GM12878 (cell line): ENCODE data around the gene SNAPC2. TPM values are rescaled to one million over a fixed set of nuclear protein-coding genes. Genes with fewer than 3 reads are reported as not detected.

Experiments used
- ATAC-seq: fragments of 200-7000 bp; cut with Tn5 transposase; 3 replicates; pipeline ENCODE4 v1.9.1; 2020; ENCODE audit warnings: mild to moderate bottlenecking, moderate library complexity
- BruUV-seq: library from RNA; stranded (reverse); fragments of 400-500 nt; replicated peaks from 2 replicates; lab custom pipeline; 2021; lab: Mats Ljungman, UMichigan
- CTCF ChIA-PET: fragments of 300-600 bp; sonication (Branson Sonifier 250); formaldehyde crosslinking; extraction: SDS; loops from one replicate; lab custom pipeline; 2021; ENCODE audit warnings: inconsistent platforms; lab: Yijun Ruan, JAX
- POLR2A ChIA-PET: fragments of 350-600 bp; formaldehyde crosslinking; extraction: SDS; loops from one replicate; lab custom pipeline; 2021; ENCODE audit warnings: inconsistent platforms; lab: Charles Lee
- RAD21 ChIA-PET: fragments of 300-600 bp; sonication (Branson Sonifier 250); formaldehyde crosslinking; loops from one replicate; lab custom pipeline; 2023; ENCODE audit warnings: antibody characterized with exemption; ENCODE audit not compliant: unreplicated experiment; lab: Charles Lee
- SMC1A ChIA-PET: fragments of 300-600 bp; sonication (Branson Sonifier 250); formaldehyde crosslinking; loops from one replicate; lab custom pipeline; 2023; ENCODE audit not compliant: unreplicated experiment, uncharacterized antibody; lab: Charles Lee
- DNase-seq: peaks from one replicate; pipeline ENCODE4 v3.0.0-alpha.2; 2011; ENCODE audit warnings: low read depth, low spot score
- FAIRE-seq: peaks from 3 replicates; lab custom pipeline; 2011; peaks lifted over from hg19 to GRCh38; lab: Jason Lieb, UNC
- H2AFZ ChIP-seq: 2 replicates; pipeline ENCODE4 v1.6.0; 2011; ENCODE audit warnings: low read depth, low read length, control low read depth; ENCODE audit not compliant: control insufficient read depth
- H3K27ac ChIP-seq: 2 replicates; pipeline ENCODE4 v1.5.1; 2011; ENCODE audit warnings: control low read depth; ENCODE audit not compliant: control insufficient read depth, insufficient read depth
- H3K27me3 ChIP-seq, 2 experiments: replicated peaks in 1 of 2; 2 replicates each; pipeline versions ENCODE4 v1.6.0 to v1.6.1; 2011; ENCODE audit warnings: low read length in 1 of 2; ENCODE audit not compliant: control insufficient read depth in 2 of 2, insufficient read depth in 2 of 2
- H3K36me3 ChIP-seq, 2 experiments: 2 replicates each; pipeline ENCODE4 v1.5.1; 2011; ENCODE audit warnings: low read length in 1 of 2; ENCODE audit not compliant: control insufficient read depth in 2 of 2, insufficient read depth in 2 of 2
- H3K4me1 ChIP-seq: 2 replicates; pipeline ENCODE4 v1.6.1; 2011; ENCODE audit warnings: mild to moderate bottlenecking, low read length, moderate library complexity, mixed read lengths; ENCODE audit not compliant: control insufficient read depth, insufficient read depth
- H3K4me2 ChIP-seq: 2 replicates; pipeline ENCODE4 v1.6.0; 2011; ENCODE audit warnings: control low read depth; ENCODE audit not compliant: control insufficient read depth, insufficient read depth
- H3K4me3 ChIP-seq: fragments of 200-600 bp; sonication (generic); 2 replicates; pipeline ENCODE4 v1.5.1; 2016
- H3K79me2 ChIP-seq: 2 replicates; pipeline ENCODE4 v1.6.0; 2011; ENCODE audit warnings: low read length; ENCODE audit not compliant: control insufficient read depth, insufficient read depth
- H3K9ac ChIP-seq: 2 replicates; pipeline ENCODE4 v1.8.0; 2011; ENCODE audit warnings: low read length, control low read depth, mixed read lengths; ENCODE audit not compliant: control insufficient read depth, insufficient read depth
- H3K9me3 ChIP-seq: replicated peaks from 3 replicates; pipeline ENCODE4 v1.5.1; 2011; ENCODE audit warnings: mild to moderate bottlenecking, low read length; ENCODE audit not compliant: control insufficient read depth, insufficient read depth
- H4K20me1 ChIP-seq: 2 replicates; pipeline ENCODE4 v1.6.0; 2011; ENCODE audit not compliant: control insufficient read depth, insufficient read depth
- JUNB ChIP-seq: IDR thresholded peaks from 2 replicates; pipeline ENCODE4 v1.6.1; 2016; ENCODE audit warnings: antibody characterized with exemption, mild to moderate bottlenecking
- POLR2A ChIP-seq: IDR thresholded peaks from 2 replicates; pipeline ENCODE4 v1.6.1; 2011; ENCODE audit warnings: low read depth, mild to moderate bottlenecking, low read length
- WGBS: methylation state at CpG from one replicate; pipeline ENCODE4 v1.1.6; 2016; ENCODE audit warnings: low lambda C conversion rate; ENCODE audit not compliant: insufficient replicate concordance, insufficient coverage; ENCODE audit errors: missing lambda C conversion rate; 5-methylcytosine and 5-hydroxymethylcytosine counted together
- in situ Hi-C: fragments of 300-500 bp; cut with MboI; formaldehyde crosslinking; loops from 9 replicates; pipeline ENCODE4 v1.14.3; 2018; ENCODE audit warnings: mixed read lengths
- intact Hi-C: fragments of 100-400 bp; cut with micrococcal nuclease; formaldehyde crosslinking; loops from one replicate; pipeline ENCODE4 v1.14.2; 2022; ENCODE audit not compliant: unreplicated experiment
- polyA plus RNA-seq, 11 experiments: library from polyadenylated mRNA; depleted of rRNA in 4 of 11; unstranded in 6 of 11; stranded (reverse) in 5 of 11; fragments of >200 nt; fragmentation: Nextera tagmentation in 4 of 11; fragmentation: Illumina TruSeq in 1 of 11; extraction: Ambion mirVana in 4 of 11; extraction: Trizol in 1 of 11; gene quantifications; 1 replicate in 1 of 11; 2 replicates in 10 of 11; pipeline versions ENCODE4 v1.2.1 to v1.2.3, GENCODE V29; 2011 to 2016; ENCODE audit warnings: inconsistent platforms in 2 of 11, missing spikeins in 2 of 11, low read depth in 1 of 11
- total RNA-seq, 4 experiments: library from RNA; depleted of rRNA in 3 of 4; stranded (reverse); fragments of >200 nt in 3 of 4; fragmentation: Illumina TruSeq in 1 of 4; extraction: Trizol in 1 of 4; gene quantifications; 2 replicates each; pipeline versions ENCODE4 v1.2.1 to v1.2.3, GENCODE V29; 2013 to 2021
- TF ChIP-seq, protein P1 (sequence below): fragments of 450-650 bp; IDR thresholded peaks from 2 replicates; pipeline ENCODE4 v1.6.1; 2017; ENCODE audit warnings: mild to moderate bottlenecking

SNAPC2 gene
- total and polyA plus RNA-seq, 10 of the 15 experiments (the other 5 are each of a cell fraction or from before 2014, with no cell fraction given), result 0.19 to 20.8 (median 12.6) TPM

- Histone ChIP-seq H3K4me1 (peaks cover 8% of the 10 kb centered on the region), H3K4me2 (no peak overlapping the region), H3K4me3 (no peak overlapping the region), H3K27ac (no peak overlapping the region), H3K9me3 (no peaks in the 10 kb centered on the region), H3K27me3 (no peaks in the 10 kb centered on the region), H2AFZ (no peak overlapping the region), H3K79me2 (peaks cover 30% of the 10 kb centered on the region), H4K20me1 (peaks cover 9% of the 10 kb centered on the region; the same call in 1 of the 2 replicates), H3K9ac (no peak overlapping the region), H3K36me3 (peaks cover 0 to 16% of the 10 kb centered on the region in 2 experiments; a peak in 3 of 4 replicates)
- FAIRE-seq, result no peak
- no TSS peak for BruUV-seq
- intact Hi-C loops, result loop anchor here (10.0 kb wide), 1 partner anchor 223 kb away; the partner anchor contains the start of gene TRAPPC5
- no peak for DNase-seq
- 75% methylated on average over 13 of the region's 14 CpGs for WGBS
- ChIA-PET SMC1A (no interaction called here), POLR2A (no interaction called here), RAD21 (no interaction called here), CTCF (interaction anchor here (0.8 kb wide), 1 partner anchor 12 kb away, joined by 4 read pairs; the partner anchor contains the start of gene SNAPC2)
- no peak for ATAC-seq
- in situ Hi-C loops, result no loop called here
- TF ChIP-seq JUNB, result no peak
- peak; percentile 30; the same call in 1 of the 2 replicates for TF ChIP-seq POLR2A
- TF ChIP-seq, protein P1, sequence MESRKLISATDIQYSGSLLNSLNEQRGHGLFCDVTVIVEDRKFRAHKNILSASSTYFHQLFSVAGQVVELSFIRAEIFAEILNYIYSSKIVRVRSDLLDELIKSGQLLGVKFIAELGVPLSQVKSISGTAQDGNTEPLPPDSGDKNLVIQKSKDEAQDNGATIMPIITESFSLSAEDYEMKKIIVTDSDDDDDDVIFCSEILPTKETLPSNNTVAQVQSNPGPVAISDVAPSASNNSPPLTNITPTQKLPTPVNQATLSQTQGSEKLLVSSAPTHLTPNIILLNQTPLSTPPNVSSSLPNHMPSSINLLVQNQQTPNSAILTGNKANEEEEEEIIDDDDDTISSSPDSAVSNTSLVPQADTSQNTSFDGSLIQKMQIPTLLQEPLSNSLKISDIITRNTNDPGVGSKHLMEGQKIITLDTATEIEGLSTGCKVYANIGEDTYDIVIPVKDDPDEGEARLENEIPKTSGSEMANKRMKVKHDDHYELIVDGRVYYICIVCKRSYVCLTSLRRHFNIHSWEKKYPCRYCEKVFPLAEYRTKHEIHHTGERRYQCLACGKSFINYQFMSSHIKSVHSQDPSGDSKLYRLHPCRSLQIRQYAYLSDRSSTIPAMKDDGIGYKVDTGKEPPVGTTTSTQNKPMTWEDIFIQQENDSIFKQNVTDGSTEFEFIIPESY, result no peak
- TF ChIP-seq, all 136 proteins: peak for 1
Measured at GRCh38 chr19:7908078-7908699, 11.9 kb upstream of the SNAPC2 start.
